Thyroid gland (tissue), 4 donors: Measurements from ENCODE around the gene MPPED2. TPM values are rescaled to one million over a fixed set of nuclear protein-coding genes. Genes with fewer than 3 reads are reported as not detected.
A peak's percentile ranks its signal among the peaks of the same experiment; 100 is the strongest.

Experiments used
- DNase-seq, 2 donors: peaks; one replicate each; pipeline ENCODE4 v3.0.0-alpha.2; 2019
- H3K27ac ChIP-seq, 3 donors: fragments of 200-600 bp; sonication (generic); 1 replicate in 2 of 3; 2 replicates in 1 of 3; pipeline ENCODE4 v1.5.1; 2016 to 2019; ENCODE audit warnings: mild to moderate bottlenecking in 1 of 3, moderate library complexity in 1 of 3
- H3K27me3 ChIP-seq: fragments of 200-600 bp; sonication (generic); one replicate; pipeline ENCODE4 v1.5.1; 2019
- H3K36me3 ChIP-seq, 2 donors: fragments of 200-600 bp; sonication (generic); one replicate each; pipeline ENCODE4 v1.5.1; 2016 to 2019
- H3K4me1 ChIP-seq, 2 donors: fragments of 200-600 bp; sonication (generic); one replicate each; pipeline ENCODE4 v1.5.1; 2017 to 2019
- H3K4me3 ChIP-seq, 3 donors: fragments of 200-600 bp; sonication (generic); replicated peaks in 1 of 3; 1 replicate in 2 of 3; 2 replicates in 1 of 3; pipeline ENCODE4 v1.5.1; 2016; ENCODE audit warnings: mild to moderate bottlenecking in 1 of 3
- H3K9me3 ChIP-seq: fragments of 200-600 bp; sonication (generic); one replicate; pipeline ENCODE4 v1.5.1; 2017
- CTCF ChIP-seq, 6 experiments: fragments of 200-600 bp in 3 of 6; fragments of 450-650 bp in 3 of 6; sonication (generic) in 3 of 6; IDR thresholded peaks; one replicate each; pipeline ENCODE4 v1.5.1; 2016 to 2019; ENCODE audit warnings: antibody characterized with exemption in 6 of 6, mild to moderate bottlenecking in 2 of 6, inconsistent platforms in 1 of 6, moderate library complexity in 1 of 6
- POLR2A ChIP-seq, 2 donors: fragments of 450-650 bp; IDR thresholded peaks; one replicate each; pipeline ENCODE4 v1.6.1; 2017; ENCODE audit warnings: antibody characterized with exemption in 2 of 2, mild to moderate bottlenecking in 2 of 2, moderate library complexity in 1 of 2
- WGBS, 2 donors: methylation state at CpG; one replicate each; pipeline ENCODE4 v1.1.5; 2017; 5-methylcytosine and 5-hydroxymethylcytosine counted together
- intact Hi-C: fragments of 100-400 bp; cut with DNase I; formaldehyde crosslinking; loops from one replicate; pipeline ENCODE4 v1.15.1; 2023
- total RNA-seq, 4 donors: library from RNA; depleted of rRNA; stranded (reverse); fragments of >200 nt; gene quantifications; one replicate each; pipeline ENCODE4 v1.2.3, GENCODE V29; 2016

Gene MPPED2
- total RNA-seq, 4 donors from 2014 or later = 35.5 to 103 (median 75.0) TPM

GRCh38 chr11:30440510-30440909 is 145.6 kb downstream of the MPPED2 start:
- H3K27me3 ChIP-seq = no peaks in the 10 kb centered on the region
- no peak for DNase-seq
- TF ChIP-seq CTCF (IDR thresholded peaks at IDR 0.05) (no peak), POLR2A (IDR thresholded peaks at IDR 0.05) (no peak)
- no peak overlapping the region for H3K4me3 ChIP-seq
- intact Hi-C loops = no loop called here
- peaks cover 0 to 12% of the 10 kb centered on the region in 2 donors for H3K4me1 ChIP-seq
- H3K27ac ChIP-seq = no peak overlapping the region
- 89 to 91% methylated on average over 4 of the region's 4 CpGs for WGBS, 2 donors
- no peaks in the 10 kb centered on the region for H3K9me3 ChIP-seq
- H3K36me3 ChIP-seq = no peaks in the 10 kb centered on the region

DNA sequence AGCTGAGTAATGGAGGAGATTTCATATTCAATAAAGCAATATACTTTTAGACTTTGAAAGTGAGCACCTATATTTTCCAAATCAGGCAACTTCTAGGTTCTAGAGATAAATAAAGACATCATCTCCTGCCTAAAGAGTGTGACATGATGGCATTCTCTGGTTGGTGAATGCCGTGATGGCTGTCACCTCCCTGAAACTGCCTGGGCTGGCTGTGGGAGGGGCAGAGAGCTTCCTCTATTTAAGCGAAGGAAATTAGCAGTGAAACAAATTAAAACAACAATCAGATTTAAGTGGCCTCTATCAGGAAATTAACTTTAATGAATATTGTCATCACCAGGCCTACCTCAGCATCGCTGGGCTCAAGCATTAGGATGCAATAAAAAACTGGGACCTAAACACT is 149.4 kb downstream of the MPPED2 start:
- WGBS, 2 donors = 87 to 88% methylated on average over 3 of the region's 3 CpGs

GRCh38 chr11:30435488-30435887 is 150.7 kb downstream of the MPPED2 start:
- peak; percentile 37 to 59 for DNase-seq
- no peaks in the 10 kb centered on the region for H3K27me3 ChIP-seq
- H3K4me3 ChIP-seq = no peak overlapping the region
- H3K36me3 ChIP-seq = no peaks in the 10 kb centered on the region
- no peaks in the 10 kb centered on the region for H3K9me3 ChIP-seq
- H3K4me1 ChIP-seq = peaks cover 24 to 25% of the 10 kb centered on the region in 2 donors
- intact Hi-C loops = no loop called here
- peak overlapping the region; percentile 63 to 84 (median 81) for H3K27ac ChIP-seq
- TF ChIP-seq POLR2A (IDR thresholded peaks at IDR 0.05) (no peak), CTCF (IDR thresholded peaks at IDR 0.05) (no peak)

More for the DNA sequence above, 149.4 kb downstream of the MPPED2 start:
- Histone ChIP-seq H3K4me1 (peaks cover 21 to 24% of the 10 kb centered on the region in 2 donors), H3K4me3 (no peak overlapping the region), H3K36me3 (no peaks in the 10 kb centered on the region), H3K27ac (peak overlapping the region in 1 of 3 donors; percentile 84), H3K27me3 (no peaks in the 10 kb centered on the region), H3K9me3 (no peaks in the 10 kb centered on the region)
- no peak for DNase-seq
- intact Hi-C loops = no loop called here
- TF ChIP-seq POLR2A (IDR thresholded peaks at IDR 0.05) (no peak), CTCF (IDR thresholded peaks at IDR 0.05) (no peak)

- no peak for DNase-seq
- 79 to 82% methylated on average over 3 of the region's 3 CpGs for WGBS, 2 donors
- Histone ChIP-seq H3K4me1 (peaks cover 24 to 25% of the 10 kb centered on the region in 2 donors), H3K4me3 (no peak overlapping the region), H3K9me3 (no peaks in the 10 kb centered on the region), H3K27ac (peak overlapping the region; percentile 63 to 84 (median 81)), H3K27me3 (no peaks in the 10 kb centered on the region), H3K36me3 (no peaks in the 10 kb centered on the region)
- TF ChIP-seq POLR2A (IDR thresholded peaks at IDR 0.05) (peak in 1 of 2 donors; percentile 26), CTCF (IDR thresholded peaks at IDR 0.05) (no peak)
- intact Hi-C loops = no loop called here
These were observed 151.3 kb downstream of the MPPED2 start for GRCh38 chr11:30434901-30435300.

DNA sequence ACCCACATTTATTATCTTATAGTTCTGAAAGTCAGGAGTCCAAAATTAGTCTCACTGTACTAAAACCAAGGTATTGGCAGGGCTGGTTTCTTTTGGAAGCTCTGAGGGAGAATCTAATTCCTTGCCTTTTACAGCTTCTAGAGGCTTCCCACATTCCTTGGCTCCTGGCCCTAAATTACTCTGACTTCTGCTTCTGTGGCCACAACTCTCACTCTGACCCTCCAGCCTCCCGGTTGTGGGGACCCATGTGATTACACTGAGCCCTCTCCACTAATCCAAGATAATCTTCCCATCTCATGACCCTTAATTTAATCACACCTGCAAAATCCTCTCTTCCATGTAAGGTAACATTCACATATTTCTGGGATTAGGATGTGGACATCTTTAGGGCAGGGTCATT is 152.3 kb downstream of the MPPED2 start:
- Histone ChIP-seq H3K9me3 (no peaks in the 10 kb centered on the region), H3K27me3 (no peaks in the 10 kb centered on the region), H3K4me3 (no peak overlapping the region), H3K27ac (peak overlapping the region in 2 of 3 donors; percentile 81 to 84), H3K36me3 (no peaks in the 10 kb centered on the region), H3K4me1 (peaks cover 24 to 25% of the 10 kb centered on the region in 2 donors)
- intact Hi-C loops = no loop called here
- DNase-seq = no peak
- no peak for TF ChIP-seq CTCF (IDR thresholded peaks at IDR 0.05)
- TF ChIP-seq POLR2A (IDR thresholded peaks at IDR 0.05) = no peak
- WGBS, 2 donors = 48 to 50% methylated on average over 1 of the region's 1 CpG
